IMR-90 (cell line): Measurements from ENCODE around the gene PHF19.

ENCODE experiments used
- CEBPB ChIP-seq: IDR thresholded peaks from 2 replicates; pipeline ENCODE4 v1.6.1; 2012; ENCODE audit warnings: low read depth, low read length, improper control_type of control experiment
- CTCF ChIP-seq: conservative IDR thresholded peaks from 2 replicates; pipeline ENCODE4 v1.5.1; 2012; ENCODE audit warnings: mild to moderate bottlenecking, low read depth, low read length, improper control_type of control experiment
- MAZ ChIP-seq: IDR thresholded peaks from 2 replicates; pipeline ENCODE4 v1.6.1; 2012; ENCODE audit warnings: low read depth, mild to moderate bottlenecking, low read length, improper control_type of control experiment, moderate library complexity, borderline replicate concordance

- TF ChIP-seq CTCF = no peak
- no peak for TF ChIP-seq CEBPB
- no peak for TF ChIP-seq MAZ
Observed at GRCh38 chr9:120885958-120886357, 9.0 kb upstream of the PHF19 start.
